CD4-positive, alpha-beta T cell treated with Interleukin-12 subunit alpha and Interleukin-12 subunit beta, for 1 hour (primary cell): ENCODE measurements around the gene TMEM50A.
"Not testable (repeated sequence)": the region's sequence is repeated elsewhere in the genome, so short reads cannot be mapped to it uniquely, and the experiment has no call there.

ENCODE experiments used
- DNase-seq: peaks from one replicate; pipeline ENCODE4 v3.0.0-alpha.2; 2020

The TMEM50A gene

DNA sequence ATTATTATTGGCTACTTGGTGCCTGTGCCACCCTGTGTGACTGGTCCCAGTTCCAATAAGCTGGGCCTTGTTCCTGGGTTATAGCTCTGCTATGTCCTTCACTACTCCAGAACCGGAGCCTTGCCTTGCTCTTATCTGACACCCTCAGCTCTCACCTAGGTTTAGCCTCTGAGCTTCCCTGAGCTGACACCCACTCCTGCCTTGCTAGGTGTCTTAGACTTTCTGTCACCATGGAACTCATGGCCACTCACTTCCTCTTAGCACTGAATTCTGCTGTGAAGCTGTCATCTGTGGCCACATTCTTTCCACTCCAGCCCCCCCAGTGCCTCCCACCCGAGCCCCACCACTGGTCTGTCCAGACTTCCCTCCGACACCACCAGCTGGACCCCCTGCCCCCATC, 51.6 kb downstream of the TMEM50A start:
- not testable (repeated sequence) for DNase-seq

DNA sequence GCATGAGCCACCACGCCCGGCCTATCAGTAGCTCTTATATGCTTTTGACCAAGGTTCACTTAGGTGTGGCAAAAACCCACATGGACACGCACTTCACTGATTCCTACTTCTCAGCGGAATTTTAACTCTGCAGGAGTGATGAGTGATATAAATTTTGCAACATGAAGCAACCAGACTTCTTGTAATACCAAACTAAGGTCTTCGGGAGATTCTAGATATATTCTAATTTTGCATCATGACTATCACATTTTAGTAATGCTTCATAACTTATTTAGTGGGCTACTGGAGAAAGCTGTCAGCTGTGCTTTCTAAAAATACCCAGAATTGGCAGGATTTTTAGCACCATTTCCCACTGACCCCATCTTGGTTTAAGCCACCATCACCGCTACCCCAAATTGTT, 54.7 kb downstream of the TMEM50A start:
- no peak for DNase-seq

- not testable (repeated sequence) for DNase-seq
Measured at GRCh38 chr1:25397549-25397948, 59.4 kb downstream of the TMEM50A start.

GRCh38 chr1:25398079-25398478, 59.9 kb downstream of the TMEM50A start:
- not testable (repeated sequence) for DNase-seq

- DNase-seq = peak; percentile 16
Measured at GRCh38 chr1:25402947-25403803, 65.0 kb downstream of the TMEM50A start.

GRCh38 chr1:25405731-25406305, 67.7 kb downstream of the TMEM50A start:
- DNase-seq = not testable (repeated sequence)

DNA sequence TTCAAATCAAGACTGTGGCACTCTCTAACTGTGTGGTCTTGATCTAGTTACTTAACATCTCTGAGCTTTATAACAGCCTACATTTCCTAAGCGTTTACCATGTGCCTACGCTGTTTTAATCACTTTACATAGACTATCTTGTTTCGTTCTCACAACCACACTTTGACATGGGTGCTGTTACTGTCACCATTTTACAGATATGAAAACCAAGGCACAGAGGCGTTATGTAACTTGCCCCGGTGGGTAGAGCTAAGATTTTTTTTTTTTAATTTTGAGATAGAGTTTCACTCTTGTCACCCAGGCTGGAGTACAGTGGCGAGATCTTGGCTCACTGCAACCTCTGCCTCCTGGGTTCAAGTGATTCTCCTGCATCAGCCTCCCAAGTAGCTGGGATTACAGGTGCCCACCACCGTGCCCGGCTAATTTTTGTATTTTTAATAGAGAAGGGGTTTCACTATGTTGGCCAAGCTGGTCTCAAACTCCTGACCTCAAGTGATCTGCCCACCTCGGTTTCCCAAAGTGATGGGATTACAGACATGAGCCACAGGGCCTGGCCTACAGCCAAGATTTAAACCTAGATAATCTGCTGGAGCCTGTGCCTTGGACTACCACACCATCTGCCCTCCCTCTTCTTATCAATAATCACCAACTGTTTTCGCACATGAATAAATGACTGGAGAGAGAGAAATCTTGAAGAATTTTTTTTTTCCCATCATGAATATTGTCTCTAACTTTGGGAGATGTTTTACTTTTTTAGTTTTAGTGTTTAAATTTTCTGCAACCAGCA, 71.7 kb downstream of the TMEM50A start:
- not testable (repeated sequence) for DNase-seq
